ENCODE results near the gene ACTN2.

DNA sequence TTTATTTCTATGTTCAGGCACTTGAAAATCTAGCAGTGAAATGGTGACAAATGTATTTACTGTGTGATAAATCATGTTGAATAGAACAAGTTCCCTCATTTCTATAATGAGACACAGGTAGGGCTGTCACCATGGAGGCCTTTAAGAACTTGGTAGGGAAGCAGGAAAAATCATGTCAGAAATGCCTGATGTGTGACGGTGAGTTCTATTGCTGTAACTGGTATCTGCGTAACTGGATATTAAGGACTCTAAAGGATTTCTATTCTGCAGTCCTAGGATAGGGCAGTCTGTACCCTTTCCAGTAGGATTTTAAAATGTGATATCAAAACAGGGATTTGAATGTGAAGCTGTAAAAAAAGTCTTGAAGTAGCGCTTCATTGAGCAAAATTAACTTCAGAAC lies 15.5 kb downstream of the ACTN2 start:
- TF ChIP-seq, protein P1, sequence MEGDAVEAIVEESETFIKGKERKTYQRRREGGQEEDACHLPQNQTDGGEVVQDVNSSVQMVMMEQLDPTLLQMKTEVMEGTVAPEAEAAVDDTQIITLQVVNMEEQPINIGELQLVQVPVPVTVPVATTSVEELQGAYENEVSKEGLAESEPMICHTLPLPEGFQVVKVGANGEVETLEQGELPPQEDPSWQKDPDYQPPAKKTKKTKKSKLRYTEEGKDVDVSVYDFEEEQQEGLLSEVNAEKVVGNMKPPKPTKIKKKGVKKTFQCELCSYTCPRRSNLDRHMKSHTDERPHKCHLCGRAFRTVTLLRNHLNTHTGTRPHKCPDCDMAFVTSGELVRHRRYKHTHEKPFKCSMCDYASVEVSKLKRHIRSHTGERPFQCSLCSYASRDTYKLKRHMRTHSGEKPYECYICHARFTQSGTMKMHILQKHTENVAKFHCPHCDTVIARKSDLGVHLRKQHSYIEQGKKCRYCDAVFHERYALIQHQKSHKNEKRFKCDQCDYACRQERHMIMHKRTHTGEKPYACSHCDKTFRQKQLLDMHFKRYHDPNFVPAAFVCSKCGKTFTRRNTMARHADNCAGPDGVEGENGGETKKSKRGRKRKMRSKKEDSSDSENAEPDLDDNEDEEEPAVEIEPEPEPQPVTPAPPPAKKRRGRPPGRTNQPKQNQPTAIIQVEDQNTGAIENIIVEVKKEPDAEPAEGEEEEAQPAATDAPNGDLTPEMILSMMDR (IDR thresholded peaks at IDR 0.05) = no peak
- TF ChIP-seq POLR2A (IDR thresholded peaks at IDR 0.05) = no peak

Data from testis (tissue), 2 donors.